Endodermal cell (in vitro differentiated cells): ENCODE measurements around the gene ZYG11A. TPM values are rescaled to one million over a fixed set of nuclear protein-coding genes. Genes with fewer than 3 reads are reported as not detected.
"Not testable (repeated sequence)": the region's sequence is repeated elsewhere in the genome, so short reads cannot be mapped to it uniquely, and the experiment has no call there.

ENCODE experiments used
- DNase-seq: peaks from one replicate; pipeline ENCODE4 v3.0.0-alpha.2; 2017
- H3K27ac ChIP-seq: 2 replicates; pipeline ENCODE4 v1.5.1; 2013; ENCODE audit warnings: mild to moderate bottlenecking, low read depth, low read length, moderate library complexity
- H3K27me3 ChIP-seq: 2 replicates; pipeline ENCODE4 v1.6.1; 2013; ENCODE audit warnings: mild to moderate bottlenecking, low read length, moderate library complexity; ENCODE audit not compliant: insufficient read depth, control insufficient read depth, poor library complexity, severe bottlenecking
- H3K36me3 ChIP-seq: 2 replicates; pipeline ENCODE4 v1.7.0; 2013; ENCODE audit warnings: mild to moderate bottlenecking, low read length, moderate library complexity; ENCODE audit not compliant: control insufficient read depth, insufficient read depth
- H3K4me1 ChIP-seq: one replicate; pipeline ENCODE4 v1.7.0; 2013; ENCODE audit warnings: low read length; ENCODE audit not compliant: control insufficient read depth, insufficient read depth
- H3K4me3 ChIP-seq: 2 replicates; pipeline ENCODE4 v1.5.1; 2013; ENCODE audit warnings: mild to moderate bottlenecking, low read length, moderate library complexity
- H3K9ac ChIP-seq: 2 replicates; pipeline ENCODE4 v1.6.1; 2013; ENCODE audit warnings: mild to moderate bottlenecking, low read length, moderate library complexity; ENCODE audit not compliant: poor library complexity, severe bottlenecking; ENCODE audit errors: extremely low read depth
- H3K9me3 ChIP-seq: 2 replicates; pipeline ENCODE4 v1.6.1; 2013; ENCODE audit warnings: mild to moderate bottlenecking, low read length, moderate library complexity; ENCODE audit not compliant: control insufficient read depth
- H3K27ac Mint-ChIP-seq: 2 replicates; pipeline ENCODE4 v1.8.0; 2020; ENCODE audit warnings: mixed read lengths
- H3K27me3 Mint-ChIP-seq: 2 replicates; pipeline ENCODE4 v1.8.0; 2021; ENCODE audit warnings: mild to moderate bottlenecking, mixed read lengths; ENCODE audit not compliant: insufficient read depth
- H3K36me3 Mint-ChIP-seq: 2 replicates; pipeline ENCODE4 v1.8.0; 2020; ENCODE audit warnings: low read depth, mixed read lengths
- H3K4me1 Mint-ChIP-seq: 2 replicates; pipeline ENCODE4 v1.8.0; 2020; ENCODE audit warnings: mixed read lengths
- H3K4me3 Mint-ChIP-seq: 2 replicates; pipeline ENCODE4 v1.8.0; 2020; ENCODE audit warnings: mild to moderate bottlenecking, moderate library complexity, mixed read lengths
- H3K9me3 Mint-ChIP-seq: 2 replicates; pipeline ENCODE4 v1.8.0; 2020; ENCODE audit warnings: mild to moderate bottlenecking, mixed read lengths
- WGBS, 2 experiments: methylation state at CpG; one replicate each; pipeline versions ENCODE4 v1.1.5 to v1.1.7; 2013; ENCODE audit warnings: missing lambda C conversion rate in 2 of 2, mixed read lengths in 1 of 2; ENCODE audit not compliant: insufficient coverage in 1 of 2, insufficient read length in 1 of 2; 5-methylcytosine and 5-hydroxymethylcytosine counted together
- long read RNA-seq, 4 experiments: library from polyadenylated mRNA in 2 of 4; library from RNA in 1 of 4; library from capped mRNA in 1 of 4; stranded (forward) in 3 of 4; unstranded in 1 of 4; transcript quantifications; one replicate each; pipeline ENCODE4 v2.0.0, GENCODE V29; 2020 to 2021; ENCODE audit warnings: inconsistent platforms in 1 of 4
- polyA plus RNA-seq, 2 experiments: library from polyadenylated mRNA; stranded (reverse); fragments of 50-300 nt; gene quantifications; one replicate each; pipeline ENCODE4 v1.2.3, GENCODE V29; 2013
- total RNA-seq, 2 donors: library from RNA; stranded (reverse); fragmentation: NEBNext Ultra II Directional in 1 of 2; extraction: Animal tissue kit (Norgen Biotek cat#: 25700) in 1 of 2; gene quantifications; 2 replicates in 1 of 2; 3 replicates in 1 of 2; pipeline ENCODE4 v1.2.1, GENCODE V29; 2021
- TF ChIP-seq, protein P1 (sequence below): fragments of 200-600 bp; sonication (generic); conservative IDR thresholded peaks from 2 replicates; pipeline ENCODE4 v1.5.0; 2021; ENCODE audit warnings: antibody characterized with exemption, mild to moderate bottlenecking

ZYG11A gene
- total RNA-seq: 1 to 10 TPM; 1.5 to 3.2 TPM
- polyA plus RNA-seq (2013, experiment 1 of 2): 0.39 TPM
- 0.37 TPM for polyA plus RNA-seq (2013, experiment 2 of 2)
- long read RNA-seq, experiment 1: 0 reads
- long read RNA-seq, experiment 2: 0 reads
- long read RNA-seq, experiment 3, partial matches to known transcripts: 0 of 1 reads
- long read RNA-seq, experiment 3, other reads (novel, unspliced or antisense): 1 of 1 reads
- long read RNA-seq, experiment 4: 0 reads

DNA sequence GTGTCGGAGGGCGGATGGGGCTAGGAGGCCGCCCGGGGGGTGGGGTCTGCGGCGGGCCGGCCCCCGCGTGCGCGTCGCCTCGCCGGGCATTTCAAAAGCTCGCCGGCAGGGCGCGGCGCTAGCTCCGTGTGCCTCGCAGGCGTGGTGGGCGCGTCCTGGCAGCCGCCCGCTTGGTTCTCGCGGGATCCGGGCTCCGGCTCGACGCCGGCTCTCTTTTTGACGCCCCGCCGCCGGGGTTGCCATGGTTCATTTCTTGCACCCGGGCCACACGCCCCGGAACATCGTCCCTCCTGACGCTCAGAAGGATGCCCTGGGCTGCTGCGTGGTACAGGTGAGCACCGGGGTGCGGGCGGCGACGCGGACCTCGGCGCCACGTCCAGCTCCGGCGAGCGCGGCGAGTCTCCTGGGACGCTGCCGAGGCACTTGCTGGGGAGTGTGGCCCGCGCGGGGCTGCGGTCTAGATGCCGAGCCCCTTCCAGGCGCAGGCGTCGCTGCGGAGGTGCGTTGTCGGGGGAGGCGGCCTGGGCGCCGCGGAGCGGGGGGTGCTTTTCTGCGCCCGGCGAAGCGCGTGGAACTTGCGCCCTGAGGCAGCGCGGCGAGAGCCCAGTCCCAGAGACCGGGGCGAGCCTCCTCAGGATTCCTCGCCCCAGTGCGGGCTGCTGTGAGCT lies at the start of gene ZYG11A:
Gene ZYG11A (plus strand): TSS at position 118 of the 668 bp plus-strand sequence. CDS start 124 bp downstream, at position 242.
- TF ChIP-seq, protein P1, sequence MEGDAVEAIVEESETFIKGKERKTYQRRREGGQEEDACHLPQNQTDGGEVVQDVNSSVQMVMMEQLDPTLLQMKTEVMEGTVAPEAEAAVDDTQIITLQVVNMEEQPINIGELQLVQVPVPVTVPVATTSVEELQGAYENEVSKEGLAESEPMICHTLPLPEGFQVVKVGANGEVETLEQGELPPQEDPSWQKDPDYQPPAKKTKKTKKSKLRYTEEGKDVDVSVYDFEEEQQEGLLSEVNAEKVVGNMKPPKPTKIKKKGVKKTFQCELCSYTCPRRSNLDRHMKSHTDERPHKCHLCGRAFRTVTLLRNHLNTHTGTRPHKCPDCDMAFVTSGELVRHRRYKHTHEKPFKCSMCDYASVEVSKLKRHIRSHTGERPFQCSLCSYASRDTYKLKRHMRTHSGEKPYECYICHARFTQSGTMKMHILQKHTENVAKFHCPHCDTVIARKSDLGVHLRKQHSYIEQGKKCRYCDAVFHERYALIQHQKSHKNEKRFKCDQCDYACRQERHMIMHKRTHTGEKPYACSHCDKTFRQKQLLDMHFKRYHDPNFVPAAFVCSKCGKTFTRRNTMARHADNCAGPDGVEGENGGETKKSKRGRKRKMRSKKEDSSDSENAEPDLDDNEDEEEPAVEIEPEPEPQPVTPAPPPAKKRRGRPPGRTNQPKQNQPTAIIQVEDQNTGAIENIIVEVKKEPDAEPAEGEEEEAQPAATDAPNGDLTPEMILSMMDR: peak; percentile 63
- peak; percentile 92 for DNase-seq
- Mint-ChIP-seq H3K9me3 (no peaks in the 10 kb centered on the region), H3K4me1 (no peaks in the 10 kb centered on the region), H3K36me3 (no peaks in the 10 kb centered on the region), H3K27me3 (peaks cover 34% of the 10 kb centered on the region), H3K4me3 (peak within 1 kb of the TSS; percentile 61), H3K27ac (no peak within 1 kb of the TSS)
- Histone ChIP-seq H3K4me1 (no peaks in the 10 kb centered on the region), H3K27ac (no peak within 1 kb of the TSS), H3K9me3 (no peaks in the 10 kb centered on the region), H3K27me3 (peaks cover 29% of the 10 kb centered on the region), H3K36me3 (no peaks in the 10 kb centered on the region), H3K9ac (peak within 1 kb of the TSS; percentile 63), H3K4me3 (peak within 1 kb of the TSS; percentile 79)
- 1 to 2% methylated on average over 42 to 88 of the region's 88 CpGs for WGBS, 2 experiments

DNA sequence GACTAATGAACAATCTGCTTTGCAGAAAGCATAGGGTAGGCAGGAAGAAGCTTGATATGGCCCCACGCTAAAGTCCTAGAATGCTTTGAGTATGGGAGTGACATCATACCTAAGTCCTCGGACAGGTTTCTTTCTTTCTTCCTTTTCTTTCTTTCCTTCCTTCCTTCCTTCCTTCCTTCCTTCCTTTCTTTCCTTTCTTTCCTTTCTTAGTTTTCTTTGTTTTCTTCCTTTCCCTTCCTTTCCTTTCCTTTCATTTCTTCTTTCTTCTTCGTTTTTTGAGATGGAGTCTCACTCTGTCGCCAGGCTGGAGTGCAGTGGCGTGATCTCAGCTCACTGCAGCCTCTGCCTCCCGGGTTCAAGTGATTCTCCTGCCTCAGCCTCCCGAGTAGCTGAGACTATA lies 48.8 kb upstream of the ZYG11A start:
- not testable (repeated sequence) for H3K9me3 Mint-ChIP-seq, H3K4me3 Mint-ChIP-seq, H3K27ac Mint-ChIP-seq, DNase-seq, H3K27me3 ChIP-seq, H3K9ac ChIP-seq, H3K4me1 ChIP-seq, H3K27me3 Mint-ChIP-seq, H3K9me3 ChIP-seq, H3K4me3 ChIP-seq, H3K27ac ChIP-seq, H3K4me1 Mint-ChIP-seq
- H3K36me3 Mint-ChIP-seq: peaks cover 13% of the 10 kb centered on the region
- 74 to 91% methylated on average over 5 to 7 of the region's 7 CpGs for WGBS, 2 experiments
- H3K36me3 ChIP-seq: peaks cover 49% of the 10 kb centered on the region

DNA sequence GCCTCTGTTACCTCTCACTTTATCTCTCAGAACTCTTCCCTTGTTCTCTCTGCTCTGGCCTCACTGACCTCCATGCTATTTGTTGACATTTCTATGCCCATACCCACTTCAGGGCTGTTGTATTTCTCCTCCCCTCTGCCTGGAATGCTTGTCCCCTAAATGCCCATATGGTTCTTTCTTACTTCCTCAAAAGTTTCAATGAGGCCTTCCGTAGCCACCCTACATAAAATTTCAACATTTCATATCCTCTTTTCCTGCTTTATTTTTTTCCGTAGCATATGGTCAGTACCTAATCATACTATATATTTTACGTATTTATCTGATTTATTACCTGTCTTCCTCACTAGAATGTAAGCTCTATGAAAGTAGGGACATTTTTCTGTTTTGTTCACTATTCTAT lies 47.1 kb upstream of the ZYG11A start:
- Histone ChIP-seq H3K27me3 (no peaks in the 10 kb centered on the region), H3K9ac (no peak overlapping the region), H3K36me3 (peaks cover 39% of the 10 kb centered on the region), H3K9me3 (no peaks in the 10 kb centered on the region), H3K27ac (no peak overlapping the region), H3K4me1 (no peaks in the 10 kb centered on the region), H3K4me3 (no peak overlapping the region)
- 96 to 100% methylated on average over 2 to 3 of the region's 3 CpGs for WGBS, 2 experiments
- H3K4me3 Mint-ChIP-seq: no peak overlapping the region
- H3K36me3 Mint-ChIP-seq: peaks cover 18% of the 10 kb centered on the region
- TF ChIP-seq, protein P1: no peak
- H3K27me3 Mint-ChIP-seq: no peaks in the 10 kb centered on the region
- no peaks in the 10 kb centered on the region for H3K9me3 Mint-ChIP-seq
- no peak overlapping the region for H3K27ac Mint-ChIP-seq
- DNase-seq: no peak
- peaks cover 2% of the 10 kb centered on the region for H3K4me1 Mint-ChIP-seq
